K562 (cell line): Measurements from ENCODE around the gene GATA2.

Experiments used
- ATF1 ChIP-seq, 2 experiments: fragments of 450-650 bp in 1 of 2; IDR thresholded peaks; 2 replicates each; pipeline ENCODE4 v1.6.1; 2016; ENCODE audit warnings: missing compliant biosample characterization in 1 of 2, missing genetic modification characterization in 1 of 2
- CTCF ChIP-seq, 3 experiments: IDR thresholded peaks in 2 of 3; conservative IDR thresholded peaks in 1 of 3; 2 replicates each; pipeline ENCODE4 v1.5.1; 2011 to 2012; ENCODE audit warnings: low read length in 3 of 3, mild to moderate bottlenecking in 3 of 3, control low read depth in 2 of 3, improper control_type of control experiment in 1 of 3, inconsistent platforms in 1 of 3, low read depth in 1 of 3, mixed read lengths in 1 of 3, moderate library complexity in 1 of 3; ENCODE audit not compliant: insufficient read depth in 2 of 3
- GTF2F1 ChIP-seq: IDR thresholded peaks from 2 replicates; pipeline ENCODE4 v1.6.1; 2011; ENCODE audit warnings: low read depth, low read length, improper control_type of control experiment
- HDAC6 ChIP-seq: IDR thresholded peaks from 2 replicates; pipeline ENCODE4 v1.6.1; 2012; ENCODE audit warnings: low read depth, mild to moderate bottlenecking, control low read depth, inconsistent platforms, low read length, moderate library complexity
- MYC ChIP-seq, 2 experiments: fragments of 250-450 bp in 1 of 2; sonication (Bioruptor Pico) in 1 of 2; IDR thresholded peaks; 2 replicates each; pipeline versions ENCODE4 v1.5.1 to v1.6.1; 2012 to 2021; ENCODE audit warnings: low read depth in 2 of 2, borderline replicate concordance in 1 of 2, improper control_type of control experiment in 1 of 2, low read length in 1 of 2, mild to moderate bottlenecking in 1 of 2, moderate library complexity in 1 of 2
- SMARCB1 ChIP-seq: IDR thresholded peaks from 2 replicates; pipeline ENCODE4 v1.6.1; 2011; ENCODE audit warnings: improper control_type of control experiment, low read depth; ENCODE audit not compliant: insufficient read length
- SNAPC5 ChIP-seq: fragments of 250-450 bp; sonication (Bioruptor Pico); IDR thresholded peaks from 2 replicates; pipeline ENCODE4 v1.8.0; 2021; ENCODE audit warnings: moderate library complexity, mild to moderate bottlenecking, inconsistent platforms
- ZBTB26 ChIP-seq: fragments of 450-650 bp; formaldehyde crosslinking; IDR thresholded peaks from 2 replicates; pipeline ENCODE4 v1.4.0; 2022; ENCODE audit warnings: missing genetic modification characterization
- ZEB2 ChIP-seq: fragments of 450-650 bp; IDR thresholded peaks from 2 replicates; pipeline ENCODE4 v1.6.1; 2016

GRCh38 chr3:128445357-128445756 lies 47.6 kb downstream of the GATA2 start:
- no peak for TF ChIP-seq ATF1 (CRISPR knock-in tag; IDR thresholded peaks at IDR 0.05)
- TF ChIP-seq ATF1 (tag; IDR thresholded peaks at IDR 0.05): no peak
- no peak for TF ChIP-seq SNAPC5 (CRISPR knock-in tag)
- TF ChIP-seq GTF2F1: no peak
- no peak for TF ChIP-seq CTCF (IDR thresholded peaks at IDR 0.05 in 2 of 3, conservative IDR thresholded peaks at IDR 0.05 in 1 of 3; ENCODE audit: insufficient read depth in 2 of 3, low read depth in 1 of 3, low read length in 3 of 3)
- TF ChIP-seq ZEB2: no peak
- no peak for TF ChIP-seq SMARCB1
- TF ChIP-seq ZBTB26: no peak
- no peak for TF ChIP-seq MYC (IDR thresholded peaks at IDR 0.05; ENCODE audit: low read depth, low read length)
- TF ChIP-seq MYC (CRISPR knock-in tag; IDR thresholded peaks at IDR 0.05; ENCODE audit: borderline replicate concordance, low read depth): no peak
- TF ChIP-seq HDAC6: no peak
